Muscle layer of duodenum (tissue), 2 donors: ENCODE results near the gene MEGF6.
"Not testable (repeated sequence)": the region's sequence is repeated elsewhere in the genome, so short reads cannot be mapped to it uniquely, and the experiment has no call there.

Source experiments
- H3K27ac ChIP-seq: one replicate; pipeline ENCODE4 v1.7.0; 2013; ENCODE audit warnings: mild to moderate bottlenecking, low read length
- H3K27me3 ChIP-seq: one replicate; pipeline ENCODE4 v1.7.0; 2013; ENCODE audit warnings: low read depth, mild to moderate bottlenecking, control low read depth, low read length
- H3K36me3 ChIP-seq, 2 donors: one replicate each; pipeline ENCODE4 v1.7.0; 2013; ENCODE audit warnings: low read length in 2 of 2, control low read depth in 1 of 2, mild to moderate bottlenecking in 1 of 2; ENCODE audit not compliant: insufficient read depth in 2 of 2, control insufficient read depth in 1 of 2
- H3K4me1 ChIP-seq, 2 donors: one replicate each; pipeline ENCODE4 v1.7.0; 2013; ENCODE audit warnings: low read length in 2 of 2, mild to moderate bottlenecking in 2 of 2, control low read depth in 1 of 2, moderate library complexity in 1 of 2; ENCODE audit not compliant: insufficient read depth in 2 of 2, control insufficient read depth in 1 of 2
- H3K4me3 ChIP-seq, 2 donors: one replicate each; pipeline ENCODE4 v1.7.0; 2013; ENCODE audit warnings: low read length in 2 of 2, low read depth in 1 of 2, mild to moderate bottlenecking in 1 of 2
- H3K9me3 ChIP-seq, 2 donors: one replicate each; pipeline ENCODE4 v1.7.0; 2013; ENCODE audit warnings: low read length in 2 of 2, control low read depth in 1 of 2, mild to moderate bottlenecking in 1 of 2; ENCODE audit not compliant: control insufficient read depth in 1 of 2
- donor health status: healthy.

The MEGF6 gene

GRCh38 chr1:3585353-3585868 lies 25.9 kb downstream of the MEGF6 start:
- not testable (repeated sequence) for H3K36me3 ChIP-seq, H3K4me3 ChIP-seq, H3K4me1 ChIP-seq, H3K27me3 ChIP-seq, H3K9me3 ChIP-seq, H3K27ac ChIP-seq

GRCh38 chr1:3584915-3585314 lies 26.4 kb downstream of the MEGF6 start:
- Histone ChIP-seq H3K36me3 (no peaks in the 10 kb centered on the region), H3K4me1 (no peaks in the 10 kb centered on the region), H3K27ac (no peak overlapping the region), H3K9me3 (no peaks in the 10 kb centered on the region), H3K27me3 (no peaks in the 10 kb centered on the region), H3K4me3 (no peak overlapping the region)

- H3K36me3 ChIP-seq, H3K4me3 ChIP-seq, H3K27me3 ChIP-seq, H3K27ac ChIP-seq, H3K9me3 ChIP-seq, H3K4me1 ChIP-seq: not testable (repeated sequence)
Observed at GRCh38 chr1:3583751-3584150, 27.6 kb downstream of the MEGF6 start.

- Histone ChIP-seq H3K9me3 (no peaks in the 10 kb centered on the region), H3K4me1 (peaks cover 0 to 10% of the 10 kb centered on the region in 2 donors), H3K36me3 (no peaks in the 10 kb centered on the region), H3K4me3 (no peak overlapping the region), H3K27me3 (no peaks in the 10 kb centered on the region), H3K27ac (no peak overlapping the region)
Observed at GRCh38 chr1:3581296-3582036, 29.8 kb downstream of the MEGF6 start.

GRCh38 chr1:3580231-3580630 lies 31.1 kb downstream of the MEGF6 start:
- Histone ChIP-seq H3K27me3 (no peaks in the 10 kb centered on the region), H3K9me3 (no peaks in the 10 kb centered on the region), H3K27ac (no peak overlapping the region), H3K4me3 (no peak overlapping the region), H3K36me3 (no peaks in the 10 kb centered on the region), H3K4me1 (peaks cover 0 to 14% of the 10 kb centered on the region in 2 donors)

GRCh38 chr1:3579626-3580025 lies 31.7 kb downstream of the MEGF6 start:
- H3K4me3 ChIP-seq, result no peak overlapping the region
- H3K9me3 ChIP-seq, result no peaks in the 10 kb centered on the region
- H3K27me3 ChIP-seq, result no peaks in the 10 kb centered on the region
- H3K4me1 ChIP-seq, result peaks cover 0 to 14% of the 10 kb centered on the region in 2 donors
- no peaks in the 10 kb centered on the region for H3K36me3 ChIP-seq
- no peak overlapping the region for H3K27ac ChIP-seq

GRCh38 chr1:3578906-3579305 lies 32.4 kb downstream of the MEGF6 start:
- Histone ChIP-seq H3K4me3 (no peak overlapping the region), H3K36me3 (no peaks in the 10 kb centered on the region), H3K27ac (no peak overlapping the region), H3K9me3 (no peaks in the 10 kb centered on the region), H3K4me1 (peaks cover 0 to 16% of the 10 kb centered on the region in 2 donors), H3K27me3 (no peaks in the 10 kb centered on the region)

GRCh38 chr1:3578433-3578805 lies 32.9 kb downstream of the MEGF6 start:
- H3K9me3 ChIP-seq, result no peaks in the 10 kb centered on the region
- no peak overlapping the region for H3K4me3 ChIP-seq
- H3K4me1 ChIP-seq, result peaks cover 0 to 19% of the 10 kb centered on the region in 2 donors
- no peaks in the 10 kb centered on the region for H3K27me3 ChIP-seq
- no peak overlapping the region for H3K27ac ChIP-seq
- no peaks in the 10 kb centered on the region for H3K36me3 ChIP-seq

- Histone ChIP-seq H3K36me3 (no peaks in the 10 kb centered on the region), H3K9me3 (no peaks in the 10 kb centered on the region), H3K27ac (no peak overlapping the region), H3K4me3 (no peak overlapping the region), H3K27me3 (no peaks in the 10 kb centered on the region), H3K4me1 (peaks cover 0 to 19% of the 10 kb centered on the region in 2 donors)
Observed at GRCh38 chr1:3577711-3578432, 33.4 kb downstream of the MEGF6 start.

GRCh38 chr1:3577300-3577699 lies 34.0 kb downstream of the MEGF6 start:
- H3K4me3 ChIP-seq, result no peak overlapping the region
- H3K27me3 ChIP-seq, result no peaks in the 10 kb centered on the region
- no peaks in the 10 kb centered on the region for H3K9me3 ChIP-seq
- H3K27ac ChIP-seq, result no peak overlapping the region
- H3K4me1 ChIP-seq, result peaks cover 0 to 19% of the 10 kb centered on the region in 2 donors
- no peaks in the 10 kb centered on the region for H3K36me3 ChIP-seq

GRCh38 chr1:3575993-3576392 lies 35.3 kb downstream of the MEGF6 start:
- no peak overlapping the region for H3K4me3 ChIP-seq
- H3K36me3 ChIP-seq, result no peaks in the 10 kb centered on the region
- H3K4me1 ChIP-seq, result peaks cover 0 to 19% of the 10 kb centered on the region in 2 donors
- H3K27me3 ChIP-seq, result no peaks in the 10 kb centered on the region
- H3K27ac ChIP-seq, result no peak overlapping the region
- H3K9me3 ChIP-seq, result no peaks in the 10 kb centered on the region
